Keratinocyte (primary cell): ENCODE data around the gene PHLPP2. TPM values are rescaled to one million over a fixed set of nuclear protein-coding genes. Genes with fewer than 3 reads are reported as not detected.

Experiments used
- DNase-seq: peaks from one replicate; pipeline ENCODE4 v3.0.0-alpha.2; 2011; ENCODE audit warnings: low read depth, missing footprints, low spot score
- FAIRE-seq: peaks from 2 replicates; lab custom pipeline; 2011; peaks lifted over from hg19 to GRCh38; lab: Jason Lieb, UNC
- H2AFZ ChIP-seq: 2 replicates; pipeline ENCODE4 v1.6.0; 2012; ENCODE audit warnings: low read length, control low read depth, inconsistent platforms; ENCODE audit not compliant: control insufficient read depth
- H3K27ac ChIP-seq: 2 replicates; pipeline ENCODE4 v1.5.1; 2011; ENCODE audit warnings: low read length; ENCODE audit not compliant: control insufficient read depth, insufficient read depth
- H3K27me3 ChIP-seq: 3 replicates; pipeline ENCODE4 v1.6.0; 2011; ENCODE audit warnings: low read length; ENCODE audit not compliant: control insufficient read depth, insufficient read depth; ENCODE audit errors: extremely low read depth
- H3K36me3 ChIP-seq, 2 experiments: 2 replicates in 1 of 2; 3 replicates in 1 of 2; pipeline ENCODE4 v1.5.1; 2011; ENCODE audit warnings: low read length in 2 of 2, mild to moderate bottlenecking in 1 of 2; ENCODE audit not compliant: control insufficient read depth in 2 of 2, insufficient read depth in 2 of 2; ENCODE audit errors: extremely low read depth in 1 of 2
- H3K4me1 ChIP-seq: 3 replicates; pipeline ENCODE4 v1.5.1; 2011; ENCODE audit warnings: low read length; ENCODE audit not compliant: control insufficient read depth, insufficient read depth; ENCODE audit errors: extremely low read depth
- H3K4me2 ChIP-seq: 3 replicates; pipeline ENCODE4 v1.6.0; 2011; ENCODE audit warnings: low read depth, low read length; ENCODE audit not compliant: control insufficient read depth, insufficient read depth; ENCODE audit errors: extremely low read depth
- H3K4me3 ChIP-seq, 3 experiments: fragments of 200-600 bp in 1 of 3; sonication (generic) in 1 of 3; 2 replicates in 2 of 3; 3 replicates in 1 of 3; pipeline ENCODE4 v1.5.1; 2011 to 2016; ENCODE audit warnings: low read length in 3 of 3, mild to moderate bottlenecking in 3 of 3, control low read depth in 2 of 3, inconsistent platforms in 1 of 3, low read depth in 1 of 3, mixed read lengths in 1 of 3, mixed run types in 1 of 3, moderate library complexity in 1 of 3; ENCODE audit not compliant: control insufficient read depth in 2 of 3, insufficient read depth in 2 of 3; ENCODE audit errors: extremely low read depth in 1 of 3
- H3K79me2 ChIP-seq: 2 replicates; pipeline ENCODE4 v1.6.0; 2012; ENCODE audit warnings: low read length; ENCODE audit not compliant: control insufficient read depth, insufficient read depth
- H3K9ac ChIP-seq: 3 replicates; pipeline ENCODE4 v1.6.0; 2011; ENCODE audit warnings: low read length; ENCODE audit not compliant: control insufficient read depth, insufficient read depth; ENCODE audit errors: extremely low read depth
- H3K9me1 ChIP-seq: 3 replicates; pipeline ENCODE4 v1.6.0; 2011; ENCODE audit warnings: low read length; ENCODE audit not compliant: control insufficient read depth, insufficient read depth; ENCODE audit errors: extremely low read depth
- H3K9me3 ChIP-seq: 2 replicates; pipeline ENCODE4 v1.5.1; 2012; ENCODE audit warnings: low read depth, low read length; ENCODE audit not compliant: control insufficient read depth
- H4K20me1 ChIP-seq: 3 replicates; pipeline ENCODE4 v1.6.0; 2011; ENCODE audit warnings: low read length; ENCODE audit not compliant: control insufficient read depth, insufficient read depth; ENCODE audit errors: extremely low read depth
- EZH2 ChIP-seq: IDR thresholded peaks from one replicate; pipeline ENCODE4 v1.6.1; 2012; ENCODE audit warnings: inconsistent platforms, mild to moderate bottlenecking, low read length, moderate library complexity
- dilution Hi-C: fragments of 300-500 bp; cut with MboI; formaldehyde crosslinking; loops from one replicate; pipeline ENCODE4 v1.7.0; 2020; ENCODE audit warnings: low sequenced_read_pairs; ENCODE audit not compliant: extremely low pct_ligation_motif_present
- polyA plus RNA-seq, 5 experiments: library from polyadenylated mRNA; depleted of rRNA in 3 of 5; stranded (reverse) in 3 of 5; stranded (forward) in 1 of 5; unstranded in 1 of 5; fragments of >200 nt; gene quantifications; 1 replicate in 1 of 5; 2 replicates in 3 of 5; 3 replicates in 1 of 5; pipeline versions ENCODE4 v1.2.1 to v1.2.3, GENCODE V29; 2011 to 2012; ENCODE audit warnings: missing spikeins in 2 of 5, low read depth in 1 of 5, low replicate concordance in 1 of 5
- TF ChIP-seq, protein P1 (sequence below), 3 experiments: IDR thresholded peaks in 1 of 3; conservative IDR thresholded peaks in 1 of 3; optimal IDR thresholded peaks in 1 of 3; 2 replicates in 2 of 3; 3 replicates in 1 of 3; pipeline versions ENCODE3 to v1.5.1; 2011; ENCODE audit warnings: low read length in 3 of 3, mild to moderate bottlenecking in 3 of 3, moderate library complexity in 2 of 3, control low read depth in 1 of 3, inconsistent platforms in 1 of 3; ENCODE audit not compliant: insufficient read depth in 2 of 3; ENCODE audit errors: extremely low read depth in 1 of 3

PHLPP2 gene
- polyA plus RNA-seq, 1 donor (not counting 4 experiments of a cell fraction or from before 2014, with no cell fraction given), result 6.5 TPM

GRCh38 chr16:71666264-71666663 lies 58.2 kb downstream of the PHLPP2 start:
- no peaks in the 10 kb centered on the region for H4K20me1 ChIP-seq
- H2AFZ ChIP-seq, result no peak overlapping the region
- no peak overlapping the region for H3K9ac ChIP-seq
- H3K27ac ChIP-seq, result no peak overlapping the region
- no peak overlapping the region for H3K4me3 ChIP-seq
- H3K27me3 ChIP-seq, result no peaks in the 10 kb centered on the region
- DNase-seq (no peak), FAIRE-seq (no peak)
- H3K36me3 ChIP-seq, result peaks cover 20 to 24% of the 10 kb centered on the region in 2 experiments
- no peak overlapping the region for H3K4me2 ChIP-seq
- no peaks in the 10 kb centered on the region for H3K4me1 ChIP-seq
- no peak for TF ChIP-seq EZH2
- no peaks in the 10 kb centered on the region for H3K9me1 ChIP-seq
- H3K9me3 ChIP-seq, result no peaks in the 10 kb centered on the region
- no peaks in the 10 kb centered on the region for H3K79me2 ChIP-seq
- dilution Hi-C loops, result no loop called here

DNA sequence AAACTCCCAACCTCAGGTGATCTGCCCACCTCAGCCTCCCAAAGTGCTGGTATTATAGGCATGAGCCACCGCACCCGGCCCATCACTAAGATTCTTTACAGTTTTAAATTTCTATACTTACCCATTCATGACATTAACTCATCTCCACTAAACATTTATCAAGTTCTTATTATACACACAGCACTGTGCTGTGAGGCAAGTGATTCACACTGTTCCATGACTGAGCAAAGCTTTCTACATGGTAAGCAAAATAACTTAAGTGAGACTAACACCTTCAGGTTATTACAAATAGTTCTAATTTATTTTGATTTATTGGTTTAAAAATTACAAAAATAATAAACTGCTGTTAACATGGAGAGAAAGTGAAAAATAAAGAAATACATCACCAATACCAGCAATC lies 65.0 kb downstream of the PHLPP2 start:
- Histone ChIP-seq H3K79me2 (no peaks in the 10 kb centered on the region), H2AFZ (no peak overlapping the region), H3K9ac (no peak overlapping the region), H3K9me3 (no peaks in the 10 kb centered on the region), H3K36me3 (peaks cover 10 to 16% of the 10 kb centered on the region in 2 experiments), H4K20me1 (no peaks in the 10 kb centered on the region), H3K9me1 (no peaks in the 10 kb centered on the region), H3K4me2 (no peak overlapping the region), H3K4me1 (no peaks in the 10 kb centered on the region), H3K4me3 (no peak overlapping the region), H3K27me3 (no peaks in the 10 kb centered on the region), H3K27ac (no peak overlapping the region)
- dilution Hi-C loops, result no loop called here
- TF ChIP-seq, protein P1, sequence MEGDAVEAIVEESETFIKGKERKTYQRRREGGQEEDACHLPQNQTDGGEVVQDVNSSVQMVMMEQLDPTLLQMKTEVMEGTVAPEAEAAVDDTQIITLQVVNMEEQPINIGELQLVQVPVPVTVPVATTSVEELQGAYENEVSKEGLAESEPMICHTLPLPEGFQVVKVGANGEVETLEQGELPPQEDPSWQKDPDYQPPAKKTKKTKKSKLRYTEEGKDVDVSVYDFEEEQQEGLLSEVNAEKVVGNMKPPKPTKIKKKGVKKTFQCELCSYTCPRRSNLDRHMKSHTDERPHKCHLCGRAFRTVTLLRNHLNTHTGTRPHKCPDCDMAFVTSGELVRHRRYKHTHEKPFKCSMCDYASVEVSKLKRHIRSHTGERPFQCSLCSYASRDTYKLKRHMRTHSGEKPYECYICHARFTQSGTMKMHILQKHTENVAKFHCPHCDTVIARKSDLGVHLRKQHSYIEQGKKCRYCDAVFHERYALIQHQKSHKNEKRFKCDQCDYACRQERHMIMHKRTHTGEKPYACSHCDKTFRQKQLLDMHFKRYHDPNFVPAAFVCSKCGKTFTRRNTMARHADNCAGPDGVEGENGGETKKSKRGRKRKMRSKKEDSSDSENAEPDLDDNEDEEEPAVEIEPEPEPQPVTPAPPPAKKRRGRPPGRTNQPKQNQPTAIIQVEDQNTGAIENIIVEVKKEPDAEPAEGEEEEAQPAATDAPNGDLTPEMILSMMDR (optimal IDR thresholded peaks at IDR 0.05 in 1 of 3, IDR thresholded peaks at IDR 0.05 in 1 of 3, conservative IDR thresholded peaks at IDR 0.05 in 1 of 3; ENCODE audit: extremely low read depth in 1 of 3, insufficient read depth in 2 of 3, low read length in 3 of 3), result no peak
- no peak for TF ChIP-seq EZH2
- FAIRE-seq (no peak), DNase-seq (no peak)

DNA sequence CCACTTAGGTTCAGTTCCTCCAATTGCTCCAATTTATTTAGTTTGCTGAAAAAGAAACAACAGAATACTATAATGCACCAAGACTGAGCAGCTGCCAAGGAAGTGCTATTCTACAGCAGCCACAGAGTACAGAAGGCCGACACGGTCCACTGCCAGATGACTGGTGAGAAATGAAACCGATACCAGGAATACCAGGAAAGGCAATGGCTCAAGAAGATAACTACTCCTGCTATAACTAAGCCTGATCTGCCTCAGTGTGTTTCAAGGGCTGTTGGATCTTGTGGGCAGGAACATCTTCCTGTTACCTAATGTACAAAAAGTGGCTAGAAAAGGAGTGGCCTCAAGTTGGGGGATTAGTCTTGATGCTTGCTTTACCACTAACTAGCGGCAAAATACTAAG lies 65.7 kb downstream of the PHLPP2 start:
- no peak for TF ChIP-seq EZH2
- TF ChIP-seq, protein P1 (optimal IDR thresholded peaks at IDR 0.05 in 1 of 3, IDR thresholded peaks at IDR 0.05 in 1 of 3, conservative IDR thresholded peaks at IDR 0.05 in 1 of 3; ENCODE audit: extremely low read depth in 1 of 3, insufficient read depth in 2 of 3, low read length in 3 of 3), result no peak
- FAIRE-seq, result no peak
- Histone ChIP-seq H2AFZ (no peak overlapping the region), H3K36me3 (peaks cover 10 to 12% of the 10 kb centered on the region in 2 experiments), H3K9ac (no peak overlapping the region), H3K4me3 (no peak overlapping the region), H3K27ac (no peak overlapping the region), H3K9me1 (no peaks in the 10 kb centered on the region), H4K20me1 (no peaks in the 10 kb centered on the region), H3K79me2 (no peaks in the 10 kb centered on the region), H3K4me1 (no peaks in the 10 kb centered on the region), H3K27me3 (no peaks in the 10 kb centered on the region), H3K4me2 (no peak overlapping the region), H3K9me3 (no peaks in the 10 kb centered on the region)
- dilution Hi-C loops, result no loop called here
- no peak for DNase-seq
